ENCODE measurements around the gene CLSTN2. TPM values are rescaled to one million over a fixed set of nuclear protein-coding genes. Genes with fewer than 3 reads are reported as not detected.

CLSTN2 gene
- total and polyA plus RNA-seq, 2 of the 8 experiments (the other 6 are each of a cell fraction or from before 2014, with no cell fraction given) = 0.39 to 0.52 TPM

DNA sequence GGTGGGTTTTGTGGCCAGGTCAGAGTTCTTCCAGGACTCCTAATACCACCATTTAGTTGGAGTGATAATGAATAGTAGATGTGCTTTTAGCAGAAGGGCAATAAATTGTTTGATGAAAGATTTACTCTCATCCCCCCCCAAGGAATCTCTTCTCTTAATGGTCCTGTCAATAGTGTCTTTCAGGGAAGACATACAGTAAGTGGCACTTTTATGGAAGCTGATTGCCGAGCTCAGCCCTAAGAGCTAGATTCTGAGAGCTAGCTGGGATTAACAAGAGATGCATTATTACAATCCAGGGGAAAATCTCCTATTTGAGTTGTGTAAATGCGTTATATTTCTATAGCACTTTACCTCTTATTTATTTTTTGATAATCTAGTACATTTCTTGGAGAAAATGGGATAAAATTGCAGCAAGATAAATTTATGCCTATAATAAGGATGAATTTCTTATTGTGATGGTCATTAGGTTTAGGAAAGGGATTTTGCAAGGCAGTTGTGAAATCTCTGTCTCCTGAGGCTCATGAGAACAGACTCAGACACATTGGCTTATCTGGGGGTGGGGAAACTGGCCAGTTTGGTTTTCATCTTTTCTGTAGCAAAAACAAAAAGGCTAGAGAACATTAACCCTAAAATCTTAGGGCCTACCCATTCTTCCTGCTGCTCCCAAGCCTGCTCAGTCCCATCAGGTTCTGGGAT, 41.6 kb upstream of the CLSTN2 start (continued):
- TF ChIP-seq, protein P1, sequence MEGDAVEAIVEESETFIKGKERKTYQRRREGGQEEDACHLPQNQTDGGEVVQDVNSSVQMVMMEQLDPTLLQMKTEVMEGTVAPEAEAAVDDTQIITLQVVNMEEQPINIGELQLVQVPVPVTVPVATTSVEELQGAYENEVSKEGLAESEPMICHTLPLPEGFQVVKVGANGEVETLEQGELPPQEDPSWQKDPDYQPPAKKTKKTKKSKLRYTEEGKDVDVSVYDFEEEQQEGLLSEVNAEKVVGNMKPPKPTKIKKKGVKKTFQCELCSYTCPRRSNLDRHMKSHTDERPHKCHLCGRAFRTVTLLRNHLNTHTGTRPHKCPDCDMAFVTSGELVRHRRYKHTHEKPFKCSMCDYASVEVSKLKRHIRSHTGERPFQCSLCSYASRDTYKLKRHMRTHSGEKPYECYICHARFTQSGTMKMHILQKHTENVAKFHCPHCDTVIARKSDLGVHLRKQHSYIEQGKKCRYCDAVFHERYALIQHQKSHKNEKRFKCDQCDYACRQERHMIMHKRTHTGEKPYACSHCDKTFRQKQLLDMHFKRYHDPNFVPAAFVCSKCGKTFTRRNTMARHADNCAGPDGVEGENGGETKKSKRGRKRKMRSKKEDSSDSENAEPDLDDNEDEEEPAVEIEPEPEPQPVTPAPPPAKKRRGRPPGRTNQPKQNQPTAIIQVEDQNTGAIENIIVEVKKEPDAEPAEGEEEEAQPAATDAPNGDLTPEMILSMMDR (IDR thresholded peaks at IDR 0.05; ENCODE audit: control extremely low read depth in 1 of 3, insufficient read depth in 1 of 3, low read depth in 1 of 3, low read length in 3 of 3) = no peak
- no peak for TF ChIP-seq RNF2 (IDR thresholded peaks at IDR 0.05; ENCODE audit: borderline replicate concordance, low read depth, low read length, missing control alignments, poor library complexity, severe bottlenecking)
- TF ChIP-seq TAF1 (IDR thresholded peaks at IDR 0.05; ENCODE audit: low read depth, low read length) = no peak

Data from H1 (cell line).